ENCODE data around the gene RNF225. TPM values are rescaled to one million over a fixed set of nuclear protein-coding genes. Genes with fewer than 3 reads are reported as not detected.
"Not testable (repeated sequence)": the region's sequence is repeated elsewhere in the genome, so short reads cannot be mapped to it uniquely, and the experiment has no call there.

RNF225 gene
- total RNA-seq, 2 experiments from 2014 or later = 1.7 to 2.1 TPM

DNA sequence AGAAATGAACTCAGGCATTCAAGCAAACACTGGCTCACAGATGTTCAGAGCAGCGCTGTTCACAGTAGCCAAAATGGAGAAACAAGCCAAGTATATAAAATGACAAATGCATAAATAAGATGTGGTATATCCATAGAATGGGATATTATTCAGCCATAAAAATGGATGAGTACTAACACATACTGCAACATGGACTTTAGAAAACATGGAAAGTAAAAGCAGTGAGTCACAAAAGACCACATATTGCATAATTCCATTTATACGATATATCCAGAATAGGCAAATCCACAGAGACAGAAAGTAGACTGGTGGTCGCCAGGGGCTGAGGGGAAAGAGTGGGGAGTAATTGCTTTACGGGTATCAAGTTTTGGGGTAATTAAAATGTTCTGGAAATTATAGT, 21.3 kb upstream of the RNF225 start:
- Histone ChIP-seq H3K27ac (ENCODE audit: low read depth, low read length, poor library complexity, severe bottlenecking) (no peak overlapping the region), H3K4me2 (ENCODE audit: low read length) (no peak overlapping the region), H3K36me3 (ENCODE audit: insufficient read depth, low read length) (no peaks in the 10 kb centered on the region), H4K20me1 (ENCODE audit: insufficient read depth, low read length) (no peaks in the 10 kb centered on the region), H3K4me1 (ENCODE audit: insufficient read depth, low read length, poor library complexity, severe bottlenecking) (peaks cover 7% of the 10 kb centered on the region), H3K9me2 (ENCODE audit: insufficient read depth, low read length) (no peaks in the 10 kb centered on the region), H3K4me3 (ENCODE audit: low read depth, low read length, poor library complexity, severe bottlenecking) (no peak overlapping the region), H2AFZ (ENCODE audit: low read length) (no peak overlapping the region), H3K79me2 (ENCODE audit: insufficient read depth, low read depth, low read length) (no peaks in the 10 kb centered on the region), H3K9me3 (ENCODE audit: low read length) (no peaks in the 10 kb centered on the region)
- intact Hi-C loops (cut with micrococcal nuclease; ENCODE audit: unreplicated experiment) = no loop called here
- DNase-seq (ENCODE audit: low spot score) = no peak
- no TSS peak for BruUV-seq (replicated peaks)
- no peak for TF ChIP-seq EZH2phosphoT487 (IDR thresholded peaks at IDR 0.05; ENCODE audit: borderline replicate concordance, low read depth, low read length)
- TF ChIP-seq, protein P1, sequence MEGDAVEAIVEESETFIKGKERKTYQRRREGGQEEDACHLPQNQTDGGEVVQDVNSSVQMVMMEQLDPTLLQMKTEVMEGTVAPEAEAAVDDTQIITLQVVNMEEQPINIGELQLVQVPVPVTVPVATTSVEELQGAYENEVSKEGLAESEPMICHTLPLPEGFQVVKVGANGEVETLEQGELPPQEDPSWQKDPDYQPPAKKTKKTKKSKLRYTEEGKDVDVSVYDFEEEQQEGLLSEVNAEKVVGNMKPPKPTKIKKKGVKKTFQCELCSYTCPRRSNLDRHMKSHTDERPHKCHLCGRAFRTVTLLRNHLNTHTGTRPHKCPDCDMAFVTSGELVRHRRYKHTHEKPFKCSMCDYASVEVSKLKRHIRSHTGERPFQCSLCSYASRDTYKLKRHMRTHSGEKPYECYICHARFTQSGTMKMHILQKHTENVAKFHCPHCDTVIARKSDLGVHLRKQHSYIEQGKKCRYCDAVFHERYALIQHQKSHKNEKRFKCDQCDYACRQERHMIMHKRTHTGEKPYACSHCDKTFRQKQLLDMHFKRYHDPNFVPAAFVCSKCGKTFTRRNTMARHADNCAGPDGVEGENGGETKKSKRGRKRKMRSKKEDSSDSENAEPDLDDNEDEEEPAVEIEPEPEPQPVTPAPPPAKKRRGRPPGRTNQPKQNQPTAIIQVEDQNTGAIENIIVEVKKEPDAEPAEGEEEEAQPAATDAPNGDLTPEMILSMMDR (conservative IDR thresholded peaks at IDR 0.05; ENCODE audit: low read length) = no peak
- CTCF ChIA-PET (ENCODE audit: unreplicated experiment) = no interaction called here
- POLR2A ChIA-PET = interaction anchor here (0.9 kb wide), 1 partner anchor 10 kb away, joined by 3 read pairs; no protein-coding TSS in a partner anchor

DNA sequence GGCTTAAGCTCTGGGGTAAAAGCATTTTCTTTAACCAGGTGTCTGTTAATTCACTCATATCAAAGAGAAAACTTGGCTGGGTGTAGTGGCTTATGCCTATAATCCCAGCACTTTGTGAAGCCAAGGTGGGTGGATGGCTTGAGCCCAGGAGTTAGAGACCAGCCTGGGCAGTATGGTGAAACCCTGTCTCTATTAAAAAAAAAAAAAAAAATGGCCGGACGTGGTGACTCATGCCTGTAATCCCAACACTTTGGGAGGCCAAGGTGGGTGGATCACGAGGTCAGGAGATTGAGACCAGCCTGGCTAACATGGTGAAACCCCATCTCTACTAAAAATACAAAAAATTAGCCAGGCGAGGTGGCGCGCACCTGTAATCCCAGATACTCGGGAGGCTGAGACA, 18.7 kb upstream of the RNF225 start:
- H3K9me2 ChIP-seq (ENCODE audit: insufficient read depth, low read length); CTCF ChIA-PET (ENCODE audit: unreplicated experiment); H3K4me2 ChIP-seq (ENCODE audit: low read length); H3K9me3 ChIP-seq (ENCODE audit: low read length); H4K20me1 ChIP-seq (ENCODE audit: insufficient read depth, low read length); H3K27ac ChIP-seq (ENCODE audit: low read depth, low read length, poor library complexity, severe bottlenecking); DNase-seq (ENCODE audit: low spot score); H3K79me2 ChIP-seq (ENCODE audit: insufficient read depth, low read depth, low read length); BruUV-seq (replicated peaks); H3K4me3 ChIP-seq (ENCODE audit: low read depth, low read length, poor library complexity, severe bottlenecking); H3K36me3 ChIP-seq (ENCODE audit: insufficient read depth, low read length); H2AFZ ChIP-seq (ENCODE audit: low read length); intact Hi-C loops (cut with micrococcal nuclease; ENCODE audit: unreplicated experiment): not testable (repeated sequence)
- H3K4me1 ChIP-seq (ENCODE audit: insufficient read depth, low read length, poor library complexity, severe bottlenecking) = peaks cover 19% of the 10 kb centered on the region
- POLR2A ChIA-PET = interaction anchor here (1.3 kb wide), 1 partner anchor 14 kb away, joined by 4 read pairs; the partner anchor contains the start of gene ZNF497

DNA sequence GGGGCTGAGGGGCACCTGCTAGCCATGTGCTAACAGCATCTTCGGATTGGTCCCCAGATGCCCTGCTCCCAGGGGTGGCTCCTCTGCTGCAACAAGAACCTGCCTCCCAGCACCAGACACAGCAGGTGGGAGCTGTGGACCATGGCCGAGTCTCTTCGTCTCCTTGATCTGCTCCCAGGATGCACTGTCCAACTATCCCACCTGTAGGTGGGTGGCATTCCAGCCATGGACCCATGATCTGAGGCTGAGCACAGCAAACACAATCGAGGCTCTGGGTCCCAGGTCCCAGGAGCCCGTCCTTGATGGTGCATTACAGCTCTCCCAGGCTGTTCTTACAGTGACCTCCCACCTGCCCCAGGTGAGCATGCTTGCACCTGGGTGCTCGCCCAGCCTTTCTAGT, 16.2 kb upstream of the RNF225 start:
- no peak overlapping the region for H2AFZ ChIP-seq (ENCODE audit: low read length)
- no TSS peak for BruUV-seq (replicated peaks)
- H3K36me3 ChIP-seq (ENCODE audit: insufficient read depth, low read length) = no peaks in the 10 kb centered on the region
- H3K9me2 ChIP-seq (ENCODE audit: insufficient read depth, low read length) = no peaks in the 10 kb centered on the region
- H3K9me3 ChIP-seq (ENCODE audit: low read length) = no peaks in the 10 kb centered on the region
- TF ChIP-seq, protein P1 (conservative IDR thresholded peaks at IDR 0.05; ENCODE audit: low read length) = no peak
- TF ChIP-seq EZH2phosphoT487 (IDR thresholded peaks at IDR 0.05; ENCODE audit: borderline replicate concordance, low read depth, low read length) = no peak
- DNase-seq (ENCODE audit: low spot score) = no peak
- intact Hi-C loops (cut with micrococcal nuclease; ENCODE audit: unreplicated experiment) = no loop called here
- H4K20me1 ChIP-seq (ENCODE audit: insufficient read depth, low read length) = no peaks in the 10 kb centered on the region
- H3K27ac ChIP-seq (ENCODE audit: low read depth, low read length, poor library complexity, severe bottlenecking) = no peak overlapping the region
- H3K79me2 ChIP-seq (ENCODE audit: insufficient read depth, low read depth, low read length) = no peaks in the 10 kb centered on the region; the same call in 1 of the 2 replicates
- H3K4me2 ChIP-seq (ENCODE audit: low read length) = peak overlapping the region; percentile 91
- peak overlapping the region; percentile 71 for H3K4me3 ChIP-seq (ENCODE audit: low read depth, low read length, poor library complexity, severe bottlenecking)
- POLR2A ChIA-PET = interaction anchor here (1.5 kb wide), 1 partner anchor 17 kb away, joined by 6 read pairs; the partner anchor contains the start of gene ZNF497
- CTCF ChIA-PET (ENCODE audit: unreplicated experiment) = no interaction called here
- peaks cover 25% of the 10 kb centered on the region for H3K4me1 ChIP-seq (ENCODE audit: insufficient read depth, low read length, poor library complexity, severe bottlenecking)

All from OCI-LY7 (cell line).